ENCODE results near the gene ACOT7. TPM values are rescaled to one million over a fixed set of nuclear protein-coding genes. Genes with fewer than 3 reads are reported as not detected.
A peak's percentile ranks its signal among the peaks of the same experiment; 100 is the strongest.
"Not testable (repeated sequence)": the region's sequence is repeated elsewhere in the genome, so short reads cannot be mapped to it uniquely, and the experiment has no call there.

The ACOT7 gene
- 100 to 1,000 TPM; 101 TPM for total RNA-seq

GRCh38 chr1:6393400-6394187 lies at the start of gene ACOT7:
ACOT7 (minus strand) TSS chr1:6393767; CDS start chr1:6393399, 368 bp downstream.
- peak; percentile 91 for DNase-seq
- Mint-ChIP-seq H3K27me3 (no peaks in the 10 kb centered on the region), H3K27ac (peak within 1 kb of the TSS; percentile 97), H3K4me1 (peaks cover 43% of the 10 kb centered on the region), H3K9me3 (no peaks in the 10 kb centered on the region), H3K4me3 (peak within 1 kb of the TSS; percentile 88), H3K36me3 (ENCODE audit: low read depth) (peaks cover 15% of the 10 kb centered on the region)
- CTCF ChIA-PET: interaction anchor here (1.1 to 2.6 kb wide), 7 partner anchors 9 to 147 kb away, joined by 3 to 8 read pairs (median 4); no protein-coding TSS in a partner anchor
- POLR2A ChIA-PET: interaction anchor here (0.6 to 2.0 kb wide), 5 partner anchors 31 to 439 kb away, joined by 3 to 6 read pairs (median 3); no protein-coding TSS in a partner anchor

DNA sequence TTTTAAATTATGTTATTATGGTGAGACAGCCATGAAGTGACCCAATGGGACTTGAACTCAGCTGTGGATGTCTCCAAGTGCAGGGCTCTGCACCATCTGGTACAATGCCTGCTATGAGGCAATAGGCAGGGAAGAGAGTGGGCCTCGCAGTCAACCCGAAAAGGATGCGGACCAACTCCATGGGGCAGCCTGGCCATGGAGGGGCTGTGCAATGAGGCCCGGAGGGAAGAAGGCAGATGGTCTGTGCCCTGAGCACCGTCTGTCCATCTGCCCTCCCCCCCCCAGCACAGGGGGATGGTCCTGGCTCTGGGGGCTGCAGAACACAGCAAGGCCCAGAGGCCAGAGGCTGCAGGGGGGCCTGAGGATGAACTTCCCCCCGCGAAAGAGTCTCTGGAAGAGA lies 48.0 kb upstream of the ACOT7 start:
- Mint-ChIP-seq H3K27me3 (peaks cover 40% of the 10 kb centered on the region), H3K36me3 (ENCODE audit: low read depth) (no peaks in the 10 kb centered on the region), H3K9me3 (no peaks in the 10 kb centered on the region), H3K4me1 (peaks cover 7% of the 10 kb centered on the region), H3K4me3 (no peak overlapping the region), H3K27ac (no peak overlapping the region)
- POLR2A ChIA-PET: no interaction called here
- DNase-seq: no peak
- CTCF ChIA-PET: interaction anchor here (1.3 to 4.6 kb wide), 3 partner anchors 8 to 19 kb away, joined by 4 to 12 read pairs (median 9); no protein-coding TSS in a partner anchor

GRCh38 chr1:6440198-6441126 lies 46.9 kb upstream of the ACOT7 start:
- H3K9me3 Mint-ChIP-seq: no peaks in the 10 kb centered on the region
- H3K4me1 Mint-ChIP-seq: peaks cover 7% of the 10 kb centered on the region

GRCh38 chr1:6438047-6438525 lies 44.5 kb upstream of the ACOT7 start:
- ChIA-PET POLR2A (no interaction called here), CTCF (interaction anchor here (0.6 to 4.6 kb wide), 20 partner anchors 8 to 263 kb away, joined by 3 to 17 read pairs (median 5); partner anchors contain the start of genes DNAJC11, HES2 and TNFRSF25)
- no peaks in the 10 kb centered on the region for H3K9me3 Mint-ChIP-seq
- DNase-seq: peak; percentile 77
- no peak overlapping the region for H3K4me3 Mint-ChIP-seq
- no peaks in the 10 kb centered on the region for H3K36me3 Mint-ChIP-seq (ENCODE audit: low read depth)
- H3K27ac Mint-ChIP-seq: no peak overlapping the region
- H3K27me3 Mint-ChIP-seq: peaks cover 32% of the 10 kb centered on the region
- peaks cover 7% of the 10 kb centered on the region for H3K4me1 Mint-ChIP-seq

More at GRCh38 chr1:6440198-6441126, 46.9 kb upstream of the ACOT7 start:
- peak; percentile 76 for DNase-seq
- Mint-ChIP-seq H3K27me3 (peaks cover 31% of the 10 kb centered on the region), H3K36me3 (ENCODE audit: low read depth) (no peaks in the 10 kb centered on the region), H3K27ac (no peak overlapping the region), H3K4me3 (no peak overlapping the region)
- CTCF ChIA-PET: interaction anchor here (0.5 to 4.6 kb wide), 14 partner anchors 9 to 293 kb away, joined by 3 to 12 read pairs (median 4); partner anchors contain the start of gene ESPN
- POLR2A ChIA-PET: interaction anchor here (0.6 kb wide), 1 partner anchor 413 kb away, joined by 3 read pairs; no protein-coding TSS in a partner anchor

GRCh38 chr1:6437012-6437700 lies 43.6 kb upstream of the ACOT7 start:
- H3K4me1 Mint-ChIP-seq; DNase-seq; H3K27ac Mint-ChIP-seq; H3K36me3 Mint-ChIP-seq (ENCODE audit: low read depth); POLR2A ChIA-PET; H3K9me3 Mint-ChIP-seq; H3K4me3 Mint-ChIP-seq: not testable (repeated sequence)
- CTCF ChIA-PET: interaction anchor here (0.7 to 4.6 kb wide), 14 partner anchors 7 to 178 kb away, joined by 3 to 17 read pairs (median 6); partner anchors contain the start of gene HES2
- H3K27me3 Mint-ChIP-seq: peaks cover 32% of the 10 kb centered on the region

GRCh38 chr1:6436277-6436676 lies 42.7 kb upstream of the ACOT7 start:
- H3K4me3 Mint-ChIP-seq; H3K4me1 Mint-ChIP-seq; DNase-seq; POLR2A ChIA-PET; H3K36me3 Mint-ChIP-seq (ENCODE audit: low read depth); H3K27ac Mint-ChIP-seq; CTCF ChIA-PET; H3K9me3 Mint-ChIP-seq: not testable (repeated sequence)
- H3K27me3 Mint-ChIP-seq: peaks cover 26% of the 10 kb centered on the region

GRCh38 chr1:6435547-6435946 lies 42.0 kb upstream of the ACOT7 start:
- Mint-ChIP-seq H3K9me3 (no peaks in the 10 kb centered on the region), H3K27me3 (peaks cover 24% of the 10 kb centered on the region), H3K36me3 (ENCODE audit: low read depth) (no peaks in the 10 kb centered on the region), H3K4me1 (peaks cover 4% of the 10 kb centered on the region), H3K4me3 (no peak overlapping the region), H3K27ac (no peak overlapping the region)
- ChIA-PET CTCF (no interaction called here), POLR2A (no interaction called here)
- DNase-seq: no peak

DNA sequence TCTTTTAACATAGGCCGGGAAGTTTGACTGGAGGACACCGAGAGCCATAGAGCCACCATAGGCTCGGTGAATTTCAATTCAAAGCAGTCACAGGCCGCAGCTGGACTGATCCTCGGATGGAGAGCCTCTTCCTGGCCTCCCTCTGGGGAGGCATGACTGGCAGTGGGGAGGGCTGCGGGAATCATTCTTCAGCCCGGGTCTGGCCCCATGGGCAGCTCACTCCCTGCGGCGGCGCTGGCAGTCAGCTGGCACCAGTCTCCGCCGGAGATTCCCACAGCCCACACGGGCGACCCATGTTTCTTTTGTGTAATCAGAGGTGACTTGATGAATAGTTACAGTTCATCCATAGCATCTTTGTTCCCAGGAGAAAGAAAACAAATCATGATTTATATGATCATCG lies 41.6 kb upstream of the ACOT7 start:
- peaks cover 4% of the 10 kb centered on the region for H3K4me1 Mint-ChIP-seq
- H3K27me3 Mint-ChIP-seq: peaks cover 28% of the 10 kb centered on the region
- H3K36me3 Mint-ChIP-seq (ENCODE audit: low read depth): no peaks in the 10 kb centered on the region
- no peak overlapping the region for H3K27ac Mint-ChIP-seq
- ChIA-PET CTCF (interaction anchor here (1.6 kb wide), 1 partner anchor 189 kb away, joined by 5 read pairs; no protein-coding TSS in a partner anchor), POLR2A (no interaction called here)
- no peak overlapping the region for H3K4me3 Mint-ChIP-seq
- no peaks in the 10 kb centered on the region for H3K9me3 Mint-ChIP-seq
- no peak for DNase-seq

DNA sequence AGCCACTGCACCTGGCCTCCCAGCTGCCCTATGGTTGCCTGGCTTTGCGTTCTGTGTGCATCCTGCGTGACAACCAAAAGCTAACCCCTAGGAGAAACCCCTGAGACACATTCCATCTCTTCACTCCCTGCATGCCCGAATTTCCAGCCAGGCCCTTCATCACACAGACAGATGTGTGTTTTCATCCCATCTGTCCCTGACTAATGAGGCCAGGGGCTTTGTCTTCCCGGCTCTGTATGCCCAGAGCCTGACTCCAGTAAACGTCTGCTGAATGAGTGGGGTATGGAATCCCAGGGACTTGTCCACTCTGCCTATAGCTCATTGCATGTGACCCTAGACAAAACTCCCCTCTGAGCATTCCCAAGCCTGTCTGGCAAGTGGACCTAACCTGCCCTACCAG lies 40.6 kb upstream of the ACOT7 start:
- Mint-ChIP-seq H3K9me3 (no peaks in the 10 kb centered on the region), H3K27ac (no peak overlapping the region), H3K27me3 (peaks cover 24% of the 10 kb centered on the region), H3K4me3 (no peak overlapping the region), H3K4me1 (peaks cover under 1% of the 10 kb centered on the region), H3K36me3 (ENCODE audit: low read depth) (no peaks in the 10 kb centered on the region)
- DNase-seq: no peak
- POLR2A ChIA-PET: no interaction called here
- CTCF ChIA-PET: interaction anchor here (1.6 kb wide), 1 partner anchor 188 kb away, joined by 5 read pairs; no protein-coding TSS in a partner anchor

DNA sequence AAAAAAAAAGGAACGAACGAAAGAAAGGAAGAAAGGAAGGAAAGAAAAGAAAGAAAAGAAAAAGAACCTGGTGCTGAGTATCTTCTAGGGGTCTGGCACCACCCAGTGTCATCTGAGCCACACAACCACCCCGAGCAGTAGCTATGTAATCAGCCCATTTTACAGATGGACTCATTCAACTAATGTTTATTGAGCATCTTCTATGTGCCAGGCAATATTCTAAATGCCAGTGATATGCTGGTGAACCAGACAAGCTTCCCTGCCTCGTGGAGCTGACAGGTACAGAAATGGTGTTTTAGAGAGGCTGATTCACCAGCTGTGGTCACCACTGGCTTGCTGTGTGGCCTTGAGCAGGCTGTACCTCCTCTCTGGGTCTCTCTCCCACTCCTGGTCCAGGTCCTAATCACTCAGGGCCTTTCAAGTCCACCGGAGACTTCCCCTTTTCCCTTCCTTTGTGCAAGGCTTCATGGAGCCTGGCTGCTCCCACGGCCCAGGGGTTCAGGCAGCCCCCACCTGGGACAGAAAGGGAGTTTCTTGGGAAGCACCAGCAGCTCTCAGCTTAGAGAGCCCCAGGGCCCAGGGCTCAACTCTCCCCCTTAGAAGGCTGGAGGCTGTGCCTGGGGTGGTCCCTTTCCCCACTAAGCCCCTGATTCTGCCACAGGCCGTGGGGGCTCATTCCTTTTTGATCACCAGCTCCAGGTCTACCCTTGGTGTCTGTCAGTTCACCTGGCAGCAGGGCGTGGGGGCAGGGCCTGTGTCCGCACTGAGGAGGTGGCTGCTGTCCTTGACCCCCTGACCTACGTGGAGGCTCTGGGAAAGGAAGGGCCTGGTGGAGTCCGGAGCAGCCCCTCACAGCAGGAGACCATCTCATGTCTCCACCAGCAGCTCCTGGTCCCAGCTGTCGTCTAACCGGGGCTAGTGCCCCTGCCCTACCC lies 38.3 kb upstream of the ACOT7 start:
- H3K4me1 Mint-ChIP-seq; POLR2A ChIA-PET; H3K4me3 Mint-ChIP-seq; H3K9me3 Mint-ChIP-seq; H3K36me3 Mint-ChIP-seq (ENCODE audit: low read depth); DNase-seq: not testable (repeated sequence)
- CTCF ChIA-PET: interaction anchor here (0.6 kb wide), 1 partner anchor 1668 kb away, joined by 3 read pairs; no protein-coding TSS in a partner anchor
- peaks cover 14% of the 10 kb centered on the region for H3K27me3 Mint-ChIP-seq
- peak overlapping the region; percentile 36 for H3K27ac Mint-ChIP-seq

GRCh38 chr1:6429660-6430411 lies 36.3 kb upstream of the ACOT7 start:
- CTCF ChIA-PET: interaction anchor here (1.2 to 2.3 kb wide), 4 partner anchors 9 to 72 kb away, joined by 3 to 12 read pairs (median 5); no protein-coding TSS in a partner anchor
- H3K36me3 Mint-ChIP-seq (ENCODE audit: low read depth); POLR2A ChIA-PET; H3K9me3 Mint-ChIP-seq; H3K4me3 Mint-ChIP-seq; H3K27ac Mint-ChIP-seq; DNase-seq; H3K4me1 Mint-ChIP-seq: not testable (repeated sequence)
- H3K27me3 Mint-ChIP-seq: peaks cover 24% of the 10 kb centered on the region
